HG02798 (cell line): ENCODE data around the gene ZFPL1.

Experiments
- ATAC-seq: cut with Tn5 transposase; IDR thresholded peaks from one replicate; pipeline ENCODE4 v1.9.1; 2021; ENCODE audit warnings: mild to moderate bottlenecking; ENCODE audit not compliant: unreplicated experiment, poor library complexity

ZFPL1 gene

GRCh38 chr11:65089621-65090020 is 5.6 kb downstream of the ZFPL1 start:
- ATAC-seq: no peak

DNA sequence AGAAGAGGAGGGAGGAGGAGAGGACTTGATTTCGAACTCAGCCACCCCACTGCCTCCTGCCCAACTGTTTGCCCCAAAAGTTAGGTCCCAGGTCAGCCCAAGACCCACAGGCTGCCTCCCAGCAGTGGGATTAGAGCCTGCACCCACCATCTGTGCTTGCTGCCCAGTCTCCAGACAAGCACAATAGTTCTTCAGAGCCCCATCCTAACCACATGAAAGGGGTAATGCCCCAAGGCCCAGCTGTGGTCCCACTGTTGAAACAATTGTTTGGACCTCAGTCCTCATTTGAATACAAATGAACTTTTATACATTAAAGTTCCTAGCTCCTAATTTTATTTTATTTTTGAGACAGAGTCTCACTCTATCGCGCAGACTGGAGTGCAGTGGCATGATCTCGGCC is 6.6 kb downstream of the ZFPL1 start:
- no peak for ATAC-seq

GRCh38 chr11:65095427-65095826 is 11.4 kb downstream of the ZFPL1 start:
- no peak for ATAC-seq

DNA sequence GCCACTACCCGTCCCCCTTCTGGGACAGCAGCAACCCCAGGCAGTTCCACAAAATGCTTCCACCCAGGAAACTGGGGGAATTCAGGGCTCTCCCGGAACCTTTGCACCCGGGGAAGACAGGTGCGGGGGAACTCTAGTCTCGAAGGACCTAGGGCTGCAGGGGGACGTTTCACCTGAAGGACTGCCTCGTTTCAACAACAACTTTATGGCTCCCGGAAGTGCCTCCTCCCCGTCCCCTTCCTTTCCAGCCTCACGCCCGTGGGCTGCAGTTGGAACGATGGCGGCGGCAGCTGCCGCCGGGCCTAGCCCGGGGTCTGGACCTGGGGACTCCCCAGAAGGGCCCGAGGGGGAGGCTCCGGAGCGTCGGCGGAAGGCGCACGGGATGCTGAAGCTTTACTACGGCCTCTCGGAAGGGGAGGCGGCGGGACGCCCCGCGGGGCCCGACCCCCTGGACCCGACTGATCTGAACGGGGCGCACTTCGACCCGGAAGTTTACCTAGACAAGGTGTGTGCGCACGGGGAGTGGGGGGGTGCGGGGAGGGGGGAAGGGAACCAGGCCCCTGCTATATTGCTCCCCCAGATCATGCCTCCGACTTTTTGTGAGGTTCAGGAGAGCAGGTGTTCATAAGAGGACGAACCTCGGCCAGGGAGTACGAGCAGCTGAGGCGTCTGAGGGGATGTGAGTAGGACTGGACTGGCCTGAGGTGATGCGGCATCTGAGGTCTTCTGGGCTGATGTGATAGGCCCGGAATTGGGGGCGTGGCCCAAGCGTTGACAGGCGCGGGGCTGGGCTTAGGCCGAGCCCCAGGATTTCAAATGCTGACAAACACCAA is 12.2 kb downstream of the ZFPL1 start, which contains the start of gene VPS51:
Gene VPS51, plus strand, starts transcription at position 241 of the 833 bp plus-strand sequence. Its CDS starts 37 bp downstream, at position 278.
- ATAC-seq: peak; percentile 88

DNA sequence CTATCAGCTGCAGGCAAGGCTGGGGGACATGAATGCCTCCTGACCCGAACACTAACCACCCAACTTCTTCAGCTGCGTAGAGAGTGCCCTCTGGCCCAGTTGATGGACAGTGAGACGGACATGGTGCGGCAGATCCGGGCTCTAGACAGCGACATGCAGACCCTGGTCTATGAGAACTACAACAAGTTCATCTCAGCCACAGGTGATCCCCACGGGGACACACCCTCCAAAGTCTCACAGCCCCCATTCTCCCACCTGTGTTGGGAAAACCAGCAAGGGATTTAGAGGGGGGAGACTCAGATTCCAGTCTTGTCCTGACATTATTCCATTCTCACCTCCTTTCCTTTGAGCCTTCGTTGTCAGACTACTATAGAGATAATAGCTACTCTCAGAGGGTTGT is 12.9 kb downstream of the ZFPL1 start:
- no peak for ATAC-seq

DNA sequence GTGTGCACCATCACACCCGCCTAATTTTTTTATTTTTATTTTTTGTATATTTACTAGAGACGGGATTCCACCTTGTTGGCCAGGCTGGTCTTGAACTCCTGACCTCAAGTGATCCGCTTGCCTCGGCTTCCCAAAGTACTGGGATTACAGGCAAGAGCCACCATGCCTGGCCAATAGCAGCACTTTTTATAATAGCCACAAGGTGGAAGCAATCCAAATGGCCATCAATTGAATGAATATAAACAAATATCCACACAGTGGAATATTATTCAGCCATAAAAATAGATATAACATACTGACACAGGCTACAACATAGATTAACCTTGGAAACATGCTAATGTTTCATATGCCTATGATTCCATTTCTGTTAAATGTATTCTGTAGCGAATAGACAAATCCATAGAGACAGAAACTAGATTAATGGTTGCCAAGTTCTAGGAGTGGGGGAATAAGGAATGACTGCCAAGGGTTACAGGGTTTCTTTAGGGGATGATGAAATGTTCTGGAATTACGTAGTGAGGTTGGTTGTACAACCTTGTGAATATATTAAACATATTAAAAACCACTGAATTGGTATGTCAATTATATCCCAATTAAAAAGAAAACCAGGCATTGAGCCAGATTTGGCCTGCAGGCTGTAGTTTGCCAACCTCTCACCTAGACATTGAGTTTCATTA is 16.8 kb downstream of the ZFPL1 start:
- no peak for ATAC-seq

DNA sequence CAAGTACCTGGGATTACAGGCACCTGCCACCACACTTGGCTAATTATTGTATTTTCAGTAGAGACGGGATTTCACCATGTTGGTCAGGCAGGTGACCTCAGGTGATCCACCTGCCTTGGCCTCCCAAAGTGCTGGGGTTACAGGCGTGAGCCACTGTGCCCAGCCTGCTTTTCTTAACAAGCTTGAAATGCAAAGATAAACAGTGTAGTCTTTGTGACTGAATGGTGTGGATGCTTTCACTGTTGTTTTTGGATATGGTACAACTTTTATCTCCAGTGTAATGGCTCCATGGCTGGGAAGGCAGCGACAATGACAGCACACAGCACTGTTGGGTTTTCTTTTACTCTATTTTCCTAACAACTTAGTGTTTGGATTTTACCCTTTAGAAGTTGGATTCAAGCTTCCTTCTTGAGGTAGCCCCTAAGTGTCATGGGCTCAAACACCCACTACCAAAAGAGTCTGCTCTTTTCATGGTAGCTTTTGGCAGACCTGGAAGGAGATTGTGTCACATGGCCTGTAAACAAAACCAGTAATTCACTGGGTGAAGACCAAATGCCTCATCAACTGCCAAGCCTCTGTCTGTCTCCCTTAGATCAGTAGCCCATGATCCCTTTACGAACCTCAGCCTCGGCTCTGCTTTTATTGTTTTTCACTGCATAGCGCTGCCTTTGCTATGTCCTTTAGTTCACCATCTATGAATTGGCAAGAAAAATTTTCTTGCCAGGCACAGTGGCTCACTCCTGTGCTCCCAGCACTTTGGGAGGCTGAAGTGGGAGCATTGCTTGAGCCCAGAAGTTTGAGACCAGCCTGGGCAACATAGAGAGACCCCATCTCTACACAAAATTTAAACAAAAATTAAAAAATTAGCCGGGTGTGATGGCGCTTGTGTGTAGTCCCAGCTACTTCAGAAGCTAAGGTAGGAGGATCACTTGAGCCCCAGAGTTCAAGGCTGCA is 18.4 kb downstream of the ZFPL1 start:
- no peak for ATAC-seq

DNA sequence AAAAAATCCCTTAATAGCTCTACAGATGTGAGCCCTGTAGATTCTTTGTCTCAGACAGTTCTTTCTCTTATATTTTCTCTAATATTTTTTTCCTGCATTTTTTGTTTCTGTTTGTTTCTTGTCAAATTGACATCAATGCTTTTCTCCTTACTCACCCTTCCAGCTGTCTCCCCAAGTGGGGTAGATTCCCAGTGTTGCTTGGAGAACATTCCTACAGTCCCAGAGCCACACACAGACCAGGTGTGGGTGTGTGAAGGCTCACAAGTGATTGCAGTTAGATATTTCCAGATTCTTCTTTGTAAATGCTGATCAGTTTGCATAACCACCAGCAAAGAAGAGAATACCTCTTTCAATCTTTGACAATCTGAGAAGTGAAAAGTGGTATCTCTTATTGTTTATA is 19.5 kb downstream of the ZFPL1 start:
- no peak for ATAC-seq

- ATAC-seq: no peak
Measured at GRCh38 chr11:65104628-65105027, 20.6 kb downstream of the ZFPL1 start.

GRCh38 chr11:65107078-65107477 is 23.1 kb downstream of the ZFPL1 start:
- no peak for ATAC-seq

- no peak for ATAC-seq
Measured at GRCh38 chr11:65107751-65108468, 23.9 kb downstream of the ZFPL1 start.

- no peak for ATAC-seq
Measured at GRCh38 chr11:65108469-65109123, 24.6 kb downstream of the ZFPL1 start.

DNA sequence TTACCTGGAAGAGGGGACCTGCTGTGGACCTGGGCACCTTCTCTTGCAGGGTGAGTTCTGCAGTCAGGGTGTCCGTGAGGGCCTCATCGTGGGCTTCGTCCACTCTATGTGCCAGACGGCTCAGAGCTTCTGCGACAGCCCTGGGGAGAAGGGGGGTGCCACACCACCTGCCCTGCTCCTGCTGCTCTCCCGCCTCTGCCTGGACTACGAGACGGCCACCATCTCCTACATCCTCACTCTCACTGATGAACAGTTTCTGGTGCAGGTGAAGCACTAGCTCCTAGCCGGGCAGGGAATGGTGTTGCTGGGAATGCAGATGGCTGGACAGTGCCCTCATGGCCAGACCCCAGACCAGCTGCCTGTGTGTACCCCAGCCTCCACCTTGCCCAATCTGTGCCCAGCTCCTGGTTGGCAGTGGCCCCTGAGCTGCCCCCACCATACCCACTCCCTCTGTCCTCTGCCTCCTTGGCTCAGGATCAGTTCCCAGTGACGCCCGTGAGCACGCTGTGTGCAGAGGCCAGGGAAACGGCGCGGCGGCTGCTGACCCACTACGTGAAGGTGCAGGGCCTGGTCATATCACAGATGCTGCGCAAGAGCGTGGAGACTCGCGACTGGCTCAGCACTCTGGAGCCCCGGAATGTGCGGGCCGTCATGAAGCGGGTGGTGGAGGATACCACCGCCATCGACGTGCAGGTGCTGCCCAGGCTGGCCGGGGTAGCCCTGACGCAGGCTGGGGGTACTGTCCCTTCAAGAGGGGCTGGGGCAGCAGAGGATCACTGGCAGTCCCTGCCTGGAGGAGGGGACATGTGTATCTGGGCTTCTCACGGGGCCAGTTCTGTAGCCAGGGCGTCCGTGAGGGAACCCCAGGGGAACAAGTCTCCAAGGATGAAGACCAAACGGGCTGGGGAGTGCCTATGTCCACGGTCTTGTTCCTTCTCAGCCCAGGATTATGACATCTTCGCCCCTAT is 25.5 kb downstream of the ZFPL1 start:
- no peak for ATAC-seq

GRCh38 chr11:65110354-65110861 is 26.4 kb downstream of the ZFPL1 start:
- peak; percentile 29 for ATAC-seq

- no peak for ATAC-seq
Measured at GRCh38 chr11:65111159-65111743, 27.2 kb downstream of the ZFPL1 start.

DNA sequence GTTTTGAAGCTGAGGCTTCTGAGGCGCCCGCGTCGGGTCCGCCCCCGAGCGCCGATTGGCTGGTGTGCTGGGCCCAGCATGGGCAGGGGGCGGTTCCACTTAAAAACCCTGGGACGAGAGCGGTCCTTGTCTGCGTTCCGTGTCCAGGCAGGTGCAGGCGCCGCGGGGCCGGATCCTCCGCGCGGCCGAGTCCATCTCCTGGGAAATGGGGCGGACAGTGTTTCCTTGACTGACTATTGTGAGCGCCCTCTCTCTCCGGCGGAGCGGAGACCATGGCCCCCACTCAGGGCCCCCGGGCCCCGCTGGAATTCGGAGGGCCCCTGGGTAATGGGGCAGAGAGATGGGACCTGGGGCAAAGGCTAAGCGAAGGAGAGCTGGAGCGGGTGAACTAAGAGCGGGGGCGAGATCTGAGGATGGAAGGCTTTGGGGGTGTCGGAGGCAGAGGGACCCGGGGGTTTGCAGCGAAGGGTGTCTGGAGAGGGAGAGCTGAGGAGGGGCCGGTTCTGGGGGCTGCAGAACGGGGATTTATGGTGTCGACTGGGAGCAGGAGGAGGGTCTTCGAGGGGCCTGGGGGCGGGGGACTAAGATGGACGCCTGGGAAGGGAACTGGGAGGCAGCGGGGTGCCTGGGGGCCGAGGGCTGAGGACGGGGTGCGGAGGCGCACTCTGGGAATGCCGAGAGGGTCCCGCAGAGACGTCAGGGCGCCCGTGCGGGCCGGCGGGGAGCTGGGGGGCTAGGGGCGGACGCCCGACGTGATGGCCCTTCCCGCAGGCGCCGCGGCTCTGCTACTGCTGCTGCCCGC is 27.9 kb downstream of the ZFPL1 start, which contains the start of gene TM7SF2:
Gene TM7SF2, plus strand, starts transcription at position 129 of the 802 bp plus-strand sequence. Its CDS starts 144 bp downstream, at position 273.
- peak; percentile 77 for ATAC-seq
